ENCODE measurements around the gene FBN3.

DNA sequence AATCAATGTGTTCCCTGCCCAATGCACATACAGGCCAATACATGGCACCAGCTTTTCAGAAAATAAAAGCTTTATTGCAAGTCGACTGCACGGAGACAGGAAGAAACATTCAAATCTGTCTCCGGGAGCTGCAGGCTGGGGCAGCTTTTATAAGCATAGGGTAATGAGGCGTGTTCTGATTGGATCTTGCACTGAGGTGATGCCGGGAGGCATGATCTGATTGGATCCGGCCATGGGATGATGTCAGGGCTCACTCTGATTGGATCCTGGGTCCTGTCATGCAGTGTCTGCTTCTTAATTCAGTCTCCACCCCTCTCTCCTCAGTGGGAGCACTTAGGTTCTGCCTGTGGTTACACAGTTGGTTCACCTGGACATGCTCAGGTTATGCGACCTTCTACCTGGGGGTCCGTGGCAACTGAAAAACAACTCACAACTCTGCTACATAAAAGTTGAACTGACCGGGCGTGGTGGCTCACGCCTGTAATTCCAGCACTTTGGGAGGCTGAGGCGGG lies 11.8 kb upstream of the FBN3 start:
- TF ChIP-seq YY1 (IDR thresholded peaks at IDR 0.05; ENCODE audit: insufficient read depth, insufficient read length) (no peak), ZNF274 (IDR thresholded peaks at IDR 0.05; ENCODE audit: low read depth, low read length) (no peak)

Data from NT2/D1 (cell line).